ENCODE data around the gene ZNF580. TPM values are rescaled to one million over a fixed set of nuclear protein-coding genes. Genes with fewer than 3 reads are reported as not detected.

ZNF580 gene
- total and polyA plus RNA-seq, 2 of the 8 experiments (the other 6 are each of a cell fraction or from before 2014, with no cell fraction given): 12.0 to 24.6 TPM

DNA sequence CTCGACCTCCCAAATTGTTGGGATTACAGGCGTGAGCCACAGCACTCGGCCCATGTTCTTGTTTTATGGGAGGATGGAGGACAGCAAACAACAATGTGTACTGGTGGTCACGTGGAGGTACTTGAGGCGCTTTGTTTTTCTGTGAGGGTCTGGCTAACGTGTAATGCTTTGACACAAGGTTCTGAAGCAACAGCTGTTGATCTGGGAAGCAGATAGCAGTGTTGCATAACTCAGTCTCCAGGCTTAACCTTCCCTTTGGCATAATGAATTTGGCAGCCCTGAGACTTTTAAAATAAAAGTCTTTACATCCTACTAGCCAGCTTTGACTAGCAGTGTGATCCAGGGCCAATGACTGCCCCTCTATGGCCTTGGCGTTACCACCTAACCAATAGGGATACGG lies 6.9 kb upstream of the ZNF580 start:
- Histone ChIP-seq H3K27ac (ENCODE audit: low read depth, low read length) (no peak overlapping the region), H3K23ac (ENCODE audit: insufficient read length) (no peak overlapping the region), H3K4ac (replicated peaks; ENCODE audit: insufficient read length, low read depth, low read length) (peak overlapping the region; percentile 66), H3K79me1 (ENCODE audit: low read depth, low read length) (peaks cover 13% of the 10 kb centered on the region), H4K8ac (ENCODE audit: extremely low read depth, insufficient read depth, low read length) (no peak overlapping the region), H3K56ac (replicated peaks; ENCODE audit: insufficient read length, low read depth, low read length) (no peak overlapping the region), H3K23me2 (ENCODE audit: low read depth, low read length) (peaks cover 11% of the 10 kb centered on the region), H3K27me3 (replicated peaks in 1 of 4; ENCODE audit: control insufficient read depth in 3 of 4, extremely low read depth in 1 of 4, insufficient read depth in 3 of 4, low read length in 3 of 4) (no peaks in the 10 kb centered on the region), H3K79me2 (ENCODE audit: control insufficient read depth in 1 of 2, insufficient read depth in 2 of 2, low read length in 2 of 2) (peaks cover 4 to 25% of the 10 kb centered on the region in 2 experiments; a peak in 3 of 4 replicates), H4K91ac (replicated peaks; ENCODE audit: insufficient read length, low read length) (peak overlapping the region; percentile 49), H3K18ac (ENCODE audit: extremely low read depth, low read length) (no peak overlapping the region), H3K4me2 (ENCODE audit: insufficient read depth in 1 of 2, low read depth in 2 of 2, low read length in 2 of 2) (peak overlapping the region in 1 of 2 experiments; percentile 91; a peak in 2 of 4 replicates), H3K4me1 (replicated peaks in 1 of 4; ENCODE audit: control insufficient read depth in 3 of 4, insufficient read depth in 4 of 4, low read length in 3 of 4) (peaks cover 3 to 6% (median 6%) of the 10 kb centered on the region in 4 experiments; a peak in 6 of 7 replicates), H4K20me1 (replicated peaks in 1 of 2; ENCODE audit: control insufficient read depth in 1 of 2, insufficient read depth in 2 of 2, low read length in 2 of 2) (peaks cover 3 to 7% of the 10 kb centered on the region in 2 experiments), H2BK15ac (ENCODE audit: low read length) (no peak overlapping the region), H4K5ac (ENCODE audit: insufficient read length, low read depth, low read length) (no peak overlapping the region), H2AK5ac (ENCODE audit: low read depth, low read length) (no peak overlapping the region; the same call in 1 of the 2 replicates), H3K9me3 (ENCODE audit: insufficient read depth in 2 of 2, low read depth in 1 of 2, low read length in 1 of 2) (no peaks in the 10 kb centered on the region), H3K9ac (replicated peaks in 1 of 4; ENCODE audit: extremely low read depth in 1 of 4, low read depth in 3 of 4, low read length in 3 of 4) (no peak overlapping the region), H2BK120ac (replicated peaks; ENCODE audit: low read depth, low read length) (no peak overlapping the region), H2BK5ac (ENCODE audit: low read depth, low read length) (no peak overlapping the region), H3K36me3 (ENCODE audit: control insufficient read depth in 2 of 4, insufficient read depth in 4 of 4, low read length in 3 of 4) (no peaks in the 10 kb centered on the region), H2AFZ (ENCODE audit: low read length) (no peak overlapping the region), H3K14ac (ENCODE audit: insufficient read length) (no peak overlapping the region), H2BK20ac (ENCODE audit: low read length) (no peak overlapping the region), H2BK12ac (ENCODE audit: low read depth, low read length) (0 out of 2 replicates have a peak overlapping the region, but pooled peaks have one; percentile 14), H3K4me3 (ENCODE audit: extremely low read depth in 1 of 4, insufficient read depth in 2 of 4, low read depth in 3 of 4, low read length in 4 of 4) (peak overlapping the region in 1 of 4 experiments; percentile 88; a peak in 1 of 8 replicates)
- ChIA-PET POLR2A (ENCODE audit: partially characterized antibody) (interaction anchor here (0.7 to 8.8 kb wide), 10 partner anchors 9 to 156 kb away, joined by 3 to 96 read pairs (median 4); partner anchors contain the start of genes CCDC106, ZNF581 and ZNF784), CTCF (ENCODE audit: partially characterized antibody) (interaction anchor here (1.0 to 5.3 kb wide), 17 partner anchors 13 to 715 kb away, joined by 3 to 56 read pairs (median 6); partner anchors contain the start of genes CCDC106, FIZ1, ZNF784 and ZNF865)
- no peak for DNase-seq (ENCODE audit: low read depth in 1 of 2, low spot score in 2 of 2)
- 86% methylated on average over 8 of the region's 8 CpGs; no CpG with 5 or more reads in 1 of the 2 experiments for WGBS, 2 experiments (ENCODE audit: extremely low coverage in 1 of 2, insufficient coverage in 1 of 2, insufficient read length in 1 of 2, insufficient replicate concordance in 2 of 2, low coverage in 1 of 2, low lambda C conversion rate in 2 of 2, missing lambda C conversion rate in 1 of 2)
- FAIRE-seq: no peak
- TF ChIP-seq MAFK (IDR thresholded peaks at IDR 0.05; ENCODE audit: low read depth, low read length) (no peak), SIRT6 (IDR thresholded peaks at IDR 0.05; ENCODE audit: low read length) (no peak), KDM5A (IDR thresholded peaks at IDR 0.05; ENCODE audit: low read length) (no peak), RAD21 (IDR thresholded peaks at IDR 0.05 in 1 of 2, conservative IDR thresholded peaks at IDR 0.05 in 1 of 2; ENCODE audit: low read depth in 2 of 2, low read length in 2 of 2) (no peak), POLR2A (IDR thresholded peaks at IDR 0.05; ENCODE audit: control extremely low read depth in 1 of 2, low read depth in 2 of 2, low read length in 2 of 2) (no peak), BACH1 (IDR thresholded peaks at IDR 0.05; ENCODE audit: low read length) (no peak), RFX5 (IDR thresholded peaks at IDR 0.05; ENCODE audit: borderline replicate concordance, low read depth, low read length) (no peak), GABPA (IDR thresholded peaks at IDR 0.05; ENCODE audit: borderline replicate concordance, insufficient read depth, low read length) (no peak), BCL11A (IDR thresholded peaks at IDR 0.05; ENCODE audit: low read depth in 2 of 2, low read length in 2 of 2) (no peak), SIX5 (IDR thresholded peaks at IDR 0.05; ENCODE audit: low read depth, low read length) (no peak), CHD2 (IDR thresholded peaks at IDR 0.05; ENCODE audit: low read length) (no peak), GTF2F1 (IDR thresholded peaks at IDR 0.05; ENCODE audit: borderline replicate concordance, low read depth, low read length) (no peak)
- TF ChIP-seq, protein P1, sequence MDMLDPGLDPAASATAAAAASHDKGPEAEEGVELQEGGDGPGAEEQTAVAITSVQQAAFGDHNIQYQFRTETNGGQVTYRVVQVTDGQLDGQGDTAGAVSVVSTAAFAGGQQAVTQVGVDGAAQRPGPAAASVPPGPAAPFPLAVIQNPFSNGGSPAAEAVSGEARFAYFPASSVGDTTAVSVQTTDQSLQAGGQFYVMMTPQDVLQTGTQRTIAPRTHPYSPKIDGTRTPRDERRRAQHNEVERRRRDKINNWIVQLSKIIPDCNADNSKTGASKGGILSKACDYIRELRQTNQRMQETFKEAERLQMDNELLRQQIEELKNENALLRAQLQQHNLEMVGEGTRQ (IDR thresholded peaks at IDR 0.05; ENCODE audit: low read length): no peak

Measured in H1 (cell line).